GM12874 (cell line): ENCODE data around the gene FRY.

Experiments used
- TF ChIP-seq, protein P1 (sequence below): IDR thresholded peaks from 2 replicates; pipeline ENCODE4 v1.5.1; 2011; ENCODE audit warnings: low read depth, mild to moderate bottlenecking, control low read depth, low read length, moderate library complexity; ENCODE audit not compliant: insufficient read depth

FRY gene

DNA sequence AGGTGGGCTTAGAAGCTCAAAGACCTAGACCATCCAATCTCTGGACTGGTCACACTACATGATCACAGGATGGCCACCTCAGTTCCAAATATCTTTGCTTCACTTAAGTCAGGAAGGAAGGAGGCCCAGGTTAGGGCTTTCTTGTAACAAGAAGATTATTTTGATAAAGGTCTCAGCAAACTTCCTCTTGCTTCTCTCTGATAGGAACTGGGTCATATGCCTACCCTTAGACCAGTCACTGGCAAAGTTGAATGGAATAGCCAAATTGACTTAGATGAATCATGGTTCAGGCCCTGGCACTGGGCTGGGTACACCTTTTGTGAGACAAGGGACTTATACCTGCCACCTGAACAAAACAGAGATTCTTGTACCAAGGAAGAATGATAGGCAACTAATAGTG lies 11.0 kb downstream of the FRY start:
- TF ChIP-seq, protein P1, sequence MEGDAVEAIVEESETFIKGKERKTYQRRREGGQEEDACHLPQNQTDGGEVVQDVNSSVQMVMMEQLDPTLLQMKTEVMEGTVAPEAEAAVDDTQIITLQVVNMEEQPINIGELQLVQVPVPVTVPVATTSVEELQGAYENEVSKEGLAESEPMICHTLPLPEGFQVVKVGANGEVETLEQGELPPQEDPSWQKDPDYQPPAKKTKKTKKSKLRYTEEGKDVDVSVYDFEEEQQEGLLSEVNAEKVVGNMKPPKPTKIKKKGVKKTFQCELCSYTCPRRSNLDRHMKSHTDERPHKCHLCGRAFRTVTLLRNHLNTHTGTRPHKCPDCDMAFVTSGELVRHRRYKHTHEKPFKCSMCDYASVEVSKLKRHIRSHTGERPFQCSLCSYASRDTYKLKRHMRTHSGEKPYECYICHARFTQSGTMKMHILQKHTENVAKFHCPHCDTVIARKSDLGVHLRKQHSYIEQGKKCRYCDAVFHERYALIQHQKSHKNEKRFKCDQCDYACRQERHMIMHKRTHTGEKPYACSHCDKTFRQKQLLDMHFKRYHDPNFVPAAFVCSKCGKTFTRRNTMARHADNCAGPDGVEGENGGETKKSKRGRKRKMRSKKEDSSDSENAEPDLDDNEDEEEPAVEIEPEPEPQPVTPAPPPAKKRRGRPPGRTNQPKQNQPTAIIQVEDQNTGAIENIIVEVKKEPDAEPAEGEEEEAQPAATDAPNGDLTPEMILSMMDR = no peak

DNA sequence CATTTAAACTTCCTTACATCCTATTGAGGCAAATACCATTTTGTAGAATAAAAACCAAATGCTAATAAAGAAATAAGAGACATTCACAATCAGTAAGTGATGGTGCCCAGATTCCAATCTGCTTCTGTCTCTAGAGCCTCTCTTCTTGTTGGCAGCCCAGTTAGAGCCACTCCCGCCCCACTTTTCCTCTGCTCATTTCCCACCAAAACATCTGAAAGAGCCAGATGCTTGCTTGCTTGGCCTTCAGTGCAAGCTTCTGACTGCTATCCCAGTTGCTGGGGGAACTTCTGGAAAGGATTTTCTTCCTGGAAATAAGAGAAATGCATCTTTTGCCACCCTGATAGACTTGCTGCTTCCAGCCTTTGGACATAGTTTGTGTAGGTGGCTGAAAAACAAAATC lies 12.9 kb downstream of the FRY start:
- TF ChIP-seq, protein P1 = no peak

DNA sequence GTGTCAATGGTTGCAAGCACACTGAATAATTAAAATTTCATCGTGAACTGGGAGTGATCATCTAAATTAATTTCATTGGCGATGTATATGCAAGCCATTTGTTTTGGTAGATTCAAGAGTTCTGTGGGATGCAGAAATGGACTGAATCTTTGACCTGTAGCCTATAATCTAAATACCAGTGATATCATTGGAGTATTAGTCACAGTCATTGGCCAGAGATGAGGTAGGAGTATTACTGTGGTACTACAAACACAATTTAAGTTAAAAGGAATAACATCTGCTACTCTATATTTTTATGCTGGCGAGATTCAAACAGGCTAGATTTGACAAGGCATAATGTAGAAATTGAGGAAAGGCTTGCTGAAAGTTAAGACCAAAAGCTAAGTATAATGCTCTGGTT lies 14.0 kb downstream of the FRY start:
- TF ChIP-seq, protein P1 = no peak

DNA sequence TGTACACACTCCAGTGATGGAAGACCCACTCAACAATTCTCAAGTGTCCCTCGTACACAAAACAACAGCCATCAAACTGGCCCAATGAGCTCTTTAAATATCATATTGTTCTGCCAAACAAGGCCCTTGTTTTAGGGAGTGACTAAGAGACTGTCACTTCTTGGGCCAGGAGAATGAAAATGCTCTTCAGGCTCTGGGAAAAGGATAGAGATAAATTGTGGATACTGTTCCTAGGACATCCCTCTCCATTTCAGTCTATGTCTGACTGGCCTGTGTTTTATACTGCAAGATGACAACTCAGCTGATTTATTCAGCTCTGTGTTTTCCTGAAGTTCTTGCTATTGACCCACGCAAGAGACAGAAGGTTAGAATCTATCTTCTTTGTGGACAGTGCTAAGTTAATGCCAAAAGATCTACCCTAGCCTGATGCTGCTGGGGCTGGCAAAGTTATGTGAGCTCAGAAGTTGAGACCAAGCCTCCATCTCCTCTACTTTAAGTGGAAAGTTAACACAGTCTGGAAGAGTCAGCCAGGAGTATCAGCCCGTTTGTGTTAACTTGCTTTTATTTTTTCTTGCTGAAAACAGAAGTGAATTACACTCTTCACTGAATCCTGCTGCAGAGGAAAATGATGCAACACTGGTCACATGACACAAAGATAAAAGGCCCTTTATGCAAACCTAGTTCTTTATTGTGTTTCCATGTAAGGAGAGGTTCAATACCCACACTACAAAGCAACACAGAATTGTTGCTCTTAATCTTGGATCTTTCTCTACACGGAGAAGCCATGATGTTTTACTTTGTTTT lies 14.6 kb downstream of the FRY start:
- TF ChIP-seq, protein P1 = no peak

DNA sequence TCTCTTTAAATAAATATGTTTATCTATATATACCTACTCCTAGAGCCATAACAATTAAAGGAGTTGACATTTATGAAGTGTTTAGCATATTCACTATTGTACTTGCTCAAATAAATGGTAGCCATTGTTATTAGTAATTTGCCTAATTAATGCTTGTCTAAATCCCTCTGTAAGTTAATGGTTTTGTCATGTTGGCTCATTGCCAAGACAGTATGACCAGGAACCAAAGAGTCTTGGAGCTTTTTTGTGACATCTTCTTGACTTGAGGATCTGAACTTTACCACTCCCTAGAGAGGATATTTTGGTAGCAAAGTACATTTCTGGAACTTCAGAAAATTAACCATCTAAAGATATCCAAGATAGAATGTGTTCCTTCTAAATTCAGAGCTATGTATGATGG lies 15.5 kb downstream of the FRY start:
- TF ChIP-seq, protein P1 = no peak

DNA sequence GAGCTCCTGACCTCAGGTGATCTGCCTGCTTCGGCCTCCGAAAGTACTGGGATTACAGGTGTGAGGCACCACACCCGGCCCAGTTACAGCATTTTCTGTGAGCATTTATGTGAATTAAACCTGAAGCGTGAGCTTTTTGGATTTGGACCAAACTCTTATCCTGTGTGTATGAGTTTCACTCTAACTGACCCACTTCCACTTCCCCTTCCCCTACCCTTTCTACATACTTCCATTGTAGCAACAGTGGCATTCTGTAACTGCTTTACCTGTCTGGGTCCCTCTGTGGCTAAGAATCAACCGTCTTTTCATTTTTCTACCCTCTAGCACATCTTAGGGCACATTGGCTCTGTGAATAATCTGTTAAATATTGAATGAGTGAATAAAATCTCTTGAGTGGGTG lies 16.2 kb downstream of the FRY start:
- TF ChIP-seq, protein P1 = no peak

DNA sequence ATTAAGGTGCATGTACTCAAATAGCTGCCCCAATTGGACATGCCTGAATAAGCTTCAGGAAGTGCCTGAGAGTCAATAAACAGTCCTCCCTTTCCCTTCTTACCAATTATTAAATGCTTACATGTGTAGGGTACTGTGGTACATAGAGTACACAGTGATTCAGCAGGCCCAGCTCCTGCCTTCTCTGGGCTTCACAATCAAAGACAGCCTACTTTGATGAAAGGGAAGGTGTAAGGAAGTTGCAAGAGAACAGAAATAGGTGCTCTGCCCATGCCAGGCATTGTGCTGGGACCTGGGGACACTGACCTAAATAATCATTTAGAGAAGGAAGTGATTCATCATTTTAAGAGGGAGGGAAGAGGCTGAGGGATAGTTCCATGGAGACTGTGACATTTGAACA lies 17.2 kb downstream of the FRY start:
- TF ChIP-seq, protein P1 = no peak
